Stimulated activated naive CD8-positive, alpha-beta T cell treated with anti-CD3 and anti-CD28 coated beads, Interleukin-15, amount 100 ng/mL, for 72 hours (primary cell): ENCODE measurements around the gene MINK1.

Experiments
- ATAC-seq: fragments of 150-1000 bp; cut with Tn5 transposase; 2 replicates; pipeline ENCODE4 v1.10.0; 2021; ENCODE audit warnings: mild to moderate bottlenecking, moderate library complexity
- DNase-seq, 2 donors: peaks; one replicate each; pipeline ENCODE4 v3.0.0; 2021 to 2022
- H3K27ac Mint-ChIP-seq, 2 donors: one replicate each; pipeline ENCODE4 v1.8.0; 2022; ENCODE audit warnings: mild to moderate bottlenecking in 2 of 2, mixed read lengths in 2 of 2, moderate library complexity in 2 of 2
- H3K27me3 Mint-ChIP-seq: one replicate; pipeline ENCODE4 v1.8.0; 2022; ENCODE audit warnings: mixed read lengths
- H3K4me1 Mint-ChIP-seq: one replicate; pipeline ENCODE4 v1.8.0; 2022; ENCODE audit warnings: mild to moderate bottlenecking, mixed read lengths
- H3K4me3 Mint-ChIP-seq, 2 donors: one replicate each; pipeline ENCODE4 v1.8.0; 2022; ENCODE audit warnings: mild to moderate bottlenecking in 2 of 2, mixed read lengths in 2 of 2, moderate library complexity in 1 of 2
- H3K9me3 Mint-ChIP-seq, 2 donors: one replicate each; pipeline ENCODE4 v1.8.0; 2022; ENCODE audit warnings: mixed read lengths in 2 of 2

Gene MINK1

DNA sequence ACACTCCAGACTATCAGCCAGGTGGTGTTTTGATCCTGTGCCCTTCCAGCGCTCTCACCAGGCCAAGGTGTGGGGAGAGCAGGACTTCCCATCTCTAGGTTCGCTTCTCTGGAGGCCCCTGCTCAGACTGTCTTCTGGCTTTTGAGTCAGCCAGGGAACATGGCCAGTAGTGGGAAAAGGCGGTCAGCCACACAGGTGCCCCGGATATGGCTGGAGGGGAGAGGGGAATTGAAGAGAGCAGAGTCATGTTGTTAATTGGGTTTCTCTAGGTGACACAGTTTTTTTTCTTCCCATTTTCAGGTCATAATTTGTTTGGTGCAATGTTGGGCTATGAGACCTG is 1.5 kb downstream of the MINK1 start:
- ATAC-seq (no peak), DNase-seq (no peak)
- peaks cover 44% of the 10 kb centered on the region for H3K4me1 Mint-ChIP-seq
- H3K27me3 Mint-ChIP-seq = no peaks in the 10 kb centered on the region
- no peak overlapping the region for H3K27ac Mint-ChIP-seq
- H3K4me3 Mint-ChIP-seq = peak overlapping the region; percentile 91 to 92
- H3K9me3 Mint-ChIP-seq = no peaks in the 10 kb centered on the region

DNA sequence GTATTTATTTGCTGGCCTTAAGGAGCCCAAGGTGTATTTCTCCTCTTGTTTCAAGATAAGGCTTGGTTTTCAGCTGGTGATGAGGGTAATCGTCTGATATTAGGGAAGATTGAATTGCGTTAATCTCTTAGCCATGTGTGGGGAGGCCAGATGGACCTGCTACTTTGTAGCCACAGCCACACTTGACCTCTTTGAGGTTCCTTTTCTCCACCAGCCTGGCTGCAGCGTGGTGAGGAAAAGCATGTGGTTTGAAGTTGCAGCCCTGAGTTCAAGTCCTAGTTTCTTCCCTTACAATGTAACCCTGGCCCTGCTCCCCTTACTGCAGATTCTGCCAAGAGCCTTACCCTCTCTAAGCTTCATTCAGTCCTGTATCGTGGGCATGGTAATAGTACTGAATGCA is 3.1 kb downstream of the MINK1 start:
- no peak overlapping the region for H3K4me3 Mint-ChIP-seq
- peaks cover 60% of the 10 kb centered on the region for H3K4me1 Mint-ChIP-seq
- no peak for DNase-seq
- H3K27me3 Mint-ChIP-seq = no peaks in the 10 kb centered on the region
- H3K9me3 Mint-ChIP-seq = no peaks in the 10 kb centered on the region
- no peak for ATAC-seq
- H3K27ac Mint-ChIP-seq = no peak overlapping the region

DNA sequence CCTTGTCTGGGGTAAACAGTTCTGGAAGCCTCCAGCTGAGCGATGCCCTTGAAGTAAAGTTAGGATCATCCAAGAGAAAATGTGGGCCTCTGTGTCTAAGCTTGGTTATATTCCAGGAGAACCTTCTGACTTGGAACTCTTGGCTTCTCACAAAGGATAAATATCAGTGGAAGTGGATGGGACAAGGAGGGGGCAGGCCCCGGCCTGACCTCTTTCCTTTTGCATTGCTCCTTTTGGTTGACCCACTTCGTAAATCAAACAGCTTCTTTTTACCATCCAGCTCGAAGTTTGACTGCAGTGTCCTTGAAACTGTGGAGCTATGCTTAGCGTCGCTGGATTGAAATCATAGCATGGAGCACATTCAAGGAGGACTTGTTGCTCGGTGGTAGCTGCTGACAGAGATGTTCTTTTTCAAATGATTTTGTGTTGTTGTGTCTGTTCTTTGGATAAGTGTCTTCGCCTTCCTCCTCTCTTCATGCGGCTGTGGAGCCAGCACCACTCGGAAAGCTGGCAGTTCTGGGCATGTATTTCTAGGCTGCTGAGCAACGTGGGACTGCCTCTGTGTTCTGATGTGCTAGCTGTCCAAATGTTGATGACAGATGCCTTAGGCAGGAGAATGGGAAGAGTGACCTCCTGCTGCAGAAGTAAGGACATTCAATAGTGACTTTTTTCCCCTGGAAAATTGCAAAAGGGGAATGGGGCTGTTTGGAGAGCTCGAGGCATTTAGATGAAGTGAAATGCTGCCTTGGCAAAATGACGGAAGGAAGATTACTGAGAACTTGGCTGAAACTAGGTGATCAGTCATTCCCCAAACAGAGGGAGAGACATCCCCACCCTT is 4.5 kb downstream of the MINK1 start:
- peaks cover 74% of the 10 kb centered on the region for H3K4me1 Mint-ChIP-seq
- no peak overlapping the region for H3K27ac Mint-ChIP-seq
- no peak overlapping the region for H3K4me3 Mint-ChIP-seq
- no peaks in the 10 kb centered on the region for H3K9me3 Mint-ChIP-seq
- ATAC-seq (no peak), DNase-seq (no peak)
- no peaks in the 10 kb centered on the region for H3K27me3 Mint-ChIP-seq

DNA sequence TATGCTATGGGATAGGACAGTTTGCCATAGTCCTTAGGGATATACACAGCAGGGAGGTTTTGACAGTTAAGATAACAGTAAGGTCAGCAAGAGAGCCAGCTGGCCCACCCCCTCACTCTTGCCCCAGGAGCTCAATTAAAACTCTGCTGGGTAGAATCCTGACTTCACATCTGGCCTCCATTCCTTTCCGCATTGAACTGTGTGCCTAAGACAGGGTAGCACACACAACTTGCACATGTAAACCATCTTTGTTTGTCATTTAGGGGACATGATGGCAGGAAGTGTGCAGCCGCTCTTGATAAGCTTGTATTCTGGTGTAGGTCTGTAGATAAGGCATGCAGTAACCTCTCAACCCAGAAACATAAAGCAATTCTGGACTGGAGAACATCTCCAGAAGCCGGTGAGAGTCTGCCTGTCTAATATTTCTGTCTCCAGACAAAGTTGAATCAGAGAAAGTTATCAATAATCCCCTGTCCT is 5.2 kb downstream of the MINK1 start:
- Mint-ChIP-seq H3K4me3 (no peak overlapping the region), H3K9me3 (no peaks in the 10 kb centered on the region), H3K27ac (no peak overlapping the region), H3K4me1 (peaks cover 78% of the 10 kb centered on the region), H3K27me3 (no peaks in the 10 kb centered on the region)
- no peak for DNase-seq
- no peak for ATAC-seq

DNA sequence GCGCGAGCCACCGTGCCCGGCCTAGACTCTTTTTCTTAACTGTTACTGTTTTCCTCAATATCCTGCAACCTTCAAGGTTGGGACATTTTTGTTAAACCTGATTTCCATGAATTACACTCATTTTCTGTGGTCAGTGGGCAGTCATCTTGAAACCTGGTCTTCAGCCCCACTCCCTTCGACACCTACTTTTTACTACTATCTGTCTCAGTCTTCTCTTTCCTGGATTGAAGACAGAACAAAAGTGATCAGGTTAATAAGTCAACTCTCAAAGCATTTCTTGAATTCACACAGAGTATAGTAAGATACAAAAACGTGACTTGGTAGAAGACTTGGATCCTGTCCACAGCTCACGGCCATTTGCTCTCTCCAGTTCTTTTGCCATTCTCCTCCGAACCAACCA is 6.1 kb downstream of the MINK1 start:
- no peak overlapping the region for H3K4me3 Mint-ChIP-seq
- H3K27ac Mint-ChIP-seq = no peak overlapping the region
- no peak for DNase-seq
- peaks cover 73% of the 10 kb centered on the region for H3K4me1 Mint-ChIP-seq
- no peaks in the 10 kb centered on the region for H3K9me3 Mint-ChIP-seq
- ATAC-seq = no peak
- H3K27me3 Mint-ChIP-seq = no peaks in the 10 kb centered on the region

DNA sequence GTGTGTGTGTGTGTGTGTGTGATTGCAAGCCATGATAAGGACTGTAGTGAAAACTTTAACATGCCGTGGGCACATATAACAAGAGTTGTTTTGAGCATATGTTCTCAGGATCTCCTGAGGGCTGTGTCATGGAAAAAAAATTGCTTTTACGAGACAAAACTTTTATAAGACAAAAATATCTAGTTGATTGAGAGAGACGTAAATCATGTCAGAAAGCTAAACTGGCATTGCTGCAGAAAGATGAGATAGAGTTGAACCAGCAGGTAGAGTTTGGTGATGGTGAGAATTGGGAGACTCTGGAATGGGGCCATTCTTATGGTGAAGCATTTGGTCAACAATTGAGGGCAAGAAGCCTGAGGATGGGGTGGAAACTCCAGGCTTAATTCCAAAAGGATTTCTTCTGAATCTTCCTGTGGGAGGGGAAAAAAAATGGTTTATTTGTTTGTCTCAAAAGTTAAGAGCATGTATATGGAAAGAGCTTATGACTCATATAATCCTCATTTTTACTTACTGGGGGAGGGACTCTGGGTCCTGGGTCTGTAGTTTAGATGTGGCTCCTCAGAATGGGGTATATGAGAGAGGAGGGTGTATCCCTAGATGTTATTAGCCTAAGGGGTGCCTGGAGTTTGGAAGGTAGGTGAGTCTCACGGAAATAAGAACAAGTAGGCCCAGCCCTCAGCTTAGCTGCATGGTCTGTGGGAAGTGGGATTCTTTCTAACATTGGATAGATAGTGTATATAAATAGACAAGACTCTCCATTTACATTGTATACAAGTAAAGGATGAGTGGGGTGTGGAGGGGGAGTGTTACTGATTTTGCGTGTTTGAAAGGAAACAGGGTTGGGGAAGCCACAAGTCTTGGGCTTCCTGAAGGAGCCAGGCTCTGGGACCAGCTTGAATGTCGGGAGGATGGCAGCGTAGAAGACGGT is 7.1 kb downstream of the MINK1 start:
- Mint-ChIP-seq H3K27me3 (no peaks in the 10 kb centered on the region), H3K4me3 (peak overlapping the region; percentile 57 to 60), H3K9me3 (no peaks in the 10 kb centered on the region), H3K4me1 (peaks cover 63% of the 10 kb centered on the region), H3K27ac (peak overlapping the region in 1 of 2 donors; percentile 84)
- no peak for DNase-seq
- ATAC-seq = peak; percentile 22

DNA sequence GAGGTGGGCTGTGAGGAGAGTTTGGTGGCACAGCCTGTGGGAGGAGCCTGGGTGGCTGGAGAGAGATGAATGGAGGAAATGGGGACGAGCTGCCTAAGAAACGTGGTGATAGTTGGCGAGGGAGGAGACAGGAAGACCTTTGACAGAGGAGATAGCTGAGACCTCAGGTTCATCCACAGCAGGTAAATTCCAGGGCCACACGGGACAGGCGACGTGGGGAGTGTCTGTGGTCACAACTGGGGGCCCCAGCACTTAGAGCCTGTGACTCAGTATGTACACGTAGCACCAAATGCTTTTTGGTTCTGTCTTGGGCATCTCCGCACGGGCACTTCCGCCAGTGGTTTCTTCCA is 7.7 kb downstream of the MINK1 start:
- Mint-ChIP-seq H3K9me3 (no peaks in the 10 kb centered on the region), H3K4me3 (peak overlapping the region; percentile 57 to 60)

DNA sequence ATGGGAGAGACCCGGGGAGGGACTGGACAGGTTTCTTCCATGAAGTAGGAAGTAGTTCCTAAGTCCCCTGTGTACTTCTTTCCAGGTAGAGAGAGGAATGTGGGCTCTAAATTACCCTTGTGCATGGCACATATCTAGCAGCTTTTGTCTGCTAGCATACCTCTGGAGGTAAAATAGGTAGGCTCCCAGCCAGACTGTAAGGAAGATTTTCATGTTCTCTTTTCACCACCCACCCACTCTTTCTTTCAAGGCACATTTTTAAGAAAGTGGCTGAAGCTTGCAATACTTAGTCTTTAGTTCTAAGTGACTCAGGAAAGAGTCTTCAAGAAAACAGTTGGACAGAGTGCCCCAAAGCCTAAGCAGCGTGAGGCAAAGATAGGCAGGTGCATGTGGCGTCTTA is 9.2 kb downstream of the MINK1 start:
- no peaks in the 10 kb centered on the region for H3K27me3 Mint-ChIP-seq
- no peak for DNase-seq
- peaks cover 49% of the 10 kb centered on the region for H3K4me1 Mint-ChIP-seq
- no peak for ATAC-seq
- H3K27ac Mint-ChIP-seq = no peak overlapping the region
- H3K4me3 Mint-ChIP-seq = no peak overlapping the region
- no peaks in the 10 kb centered on the region for H3K9me3 Mint-ChIP-seq

More for the DNA sequence above, 7.7 kb downstream of the MINK1 start:
- H3K27ac Mint-ChIP-seq = peak overlapping the region; percentile 4 to 84
- peaks cover 57% of the 10 kb centered on the region for H3K4me1 Mint-ChIP-seq
- peak; percentile 26 to 61 for DNase-seq
- no peaks in the 10 kb centered on the region for H3K27me3 Mint-ChIP-seq
- ATAC-seq = peak; percentile 98

DNA sequence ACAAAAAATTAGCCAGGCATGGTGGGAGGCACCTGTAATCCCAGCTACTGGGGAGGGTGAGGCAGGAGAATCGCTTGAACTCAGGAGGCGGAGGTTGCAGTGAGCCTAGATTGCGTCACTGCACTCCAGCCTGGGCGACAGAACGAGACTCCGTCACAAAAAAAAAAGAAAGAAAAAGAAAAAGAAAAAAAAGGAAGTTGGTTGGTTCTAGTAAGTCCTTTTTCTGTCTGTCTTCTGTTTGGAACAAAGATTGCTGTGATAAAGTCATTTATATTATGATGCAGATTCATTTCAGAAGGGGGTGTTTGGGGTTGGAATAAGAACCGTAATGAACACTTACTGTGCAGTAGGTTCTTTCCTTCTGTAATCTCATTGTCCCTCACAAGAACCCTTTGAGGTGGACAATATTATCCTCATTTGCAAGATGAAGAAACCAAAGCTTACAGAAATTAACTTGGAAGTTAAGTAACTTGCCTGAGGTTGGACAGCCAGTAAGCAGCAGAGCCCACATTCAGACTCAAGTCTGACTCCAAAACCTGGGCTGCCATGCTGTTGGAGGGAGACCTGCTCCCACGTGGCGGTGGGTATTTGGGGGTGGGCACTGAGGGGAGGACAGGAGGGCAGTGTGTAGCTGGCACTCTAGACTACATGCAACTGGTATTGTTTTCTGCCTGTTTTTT is 10.3 kb downstream of the MINK1 start:
- no peak for ATAC-seq
- H3K27ac Mint-ChIP-seq = no peak overlapping the region
- peaks cover 42% of the 10 kb centered on the region for H3K4me1 Mint-ChIP-seq
- H3K9me3 Mint-ChIP-seq = no peaks in the 10 kb centered on the region
- no peak overlapping the region for H3K4me3 Mint-ChIP-seq
- DNase-seq = no peak
- H3K27me3 Mint-ChIP-seq = no peaks in the 10 kb centered on the region

DNA sequence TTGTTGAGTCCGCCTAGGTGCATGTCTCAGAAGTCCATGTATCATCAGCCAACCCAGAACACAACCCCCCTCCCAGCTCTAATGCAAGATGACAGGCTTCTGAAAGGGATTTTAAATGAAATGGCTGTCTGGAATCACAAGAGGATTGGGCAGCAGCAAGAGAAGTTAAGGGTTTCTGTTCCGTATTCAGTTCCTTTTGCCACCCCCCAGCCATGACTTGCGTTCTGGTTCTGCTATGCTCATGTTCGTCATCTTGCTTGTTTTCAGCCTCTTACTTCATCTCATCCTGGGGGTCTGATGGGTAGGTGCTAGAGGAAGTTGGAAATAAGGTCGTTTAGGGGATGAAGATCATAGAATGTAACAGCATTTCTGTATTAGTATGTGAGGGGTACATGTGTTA is 12.0 kb downstream of the MINK1 start:
- DNase-seq (no peak), ATAC-seq (no peak)
- no peaks in the 10 kb centered on the region for H3K9me3 Mint-ChIP-seq
- no peak overlapping the region for H3K27ac Mint-ChIP-seq
- no peak overlapping the region for H3K4me3 Mint-ChIP-seq
- H3K4me1 Mint-ChIP-seq = peaks cover 36% of the 10 kb centered on the region
- no peaks in the 10 kb centered on the region for H3K27me3 Mint-ChIP-seq

DNA sequence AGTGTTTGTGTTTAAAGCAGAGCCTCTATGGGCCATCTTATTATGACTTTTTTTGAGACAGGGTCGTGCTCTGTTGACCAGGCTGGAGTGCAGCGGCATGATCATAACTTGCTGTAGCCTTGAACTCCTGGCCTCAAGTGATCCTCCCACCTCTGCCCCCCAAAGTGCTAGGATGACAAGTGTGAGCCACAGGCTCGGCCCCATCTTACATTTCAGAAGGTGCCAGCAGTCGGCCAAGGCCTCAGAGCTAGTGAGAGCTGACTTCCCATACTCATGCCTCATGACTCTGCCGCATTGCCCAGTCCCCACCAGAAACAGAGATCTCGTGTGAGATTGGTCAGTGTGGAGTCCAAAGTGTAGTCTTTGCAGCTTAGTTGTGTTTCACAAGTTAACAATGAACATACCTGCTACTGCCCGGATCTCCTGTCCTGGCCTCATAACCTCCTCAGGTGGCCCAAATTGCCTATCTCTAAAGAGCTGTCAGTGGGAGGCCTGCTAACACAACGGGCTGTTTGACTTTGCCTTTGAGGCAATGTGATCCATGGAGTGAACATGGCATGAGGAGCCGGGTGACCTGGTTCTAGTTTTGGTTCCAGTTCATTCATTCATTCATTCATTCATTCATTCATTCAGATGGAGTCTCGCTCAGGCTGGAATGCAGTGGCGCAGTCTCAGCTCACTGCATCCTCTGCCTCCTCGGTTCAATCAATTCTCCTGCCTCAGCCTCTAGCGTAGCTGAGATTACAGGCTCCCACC is 13.7 kb downstream of the MINK1 start:
- H3K27ac Mint-ChIP-seq = no peak overlapping the region
- H3K9me3 Mint-ChIP-seq = no peaks in the 10 kb centered on the region
- ATAC-seq (no peak), DNase-seq (no peak)
- peaks cover 6% of the 10 kb centered on the region for H3K27me3 Mint-ChIP-seq
- peaks cover 30% of the 10 kb centered on the region for H3K4me1 Mint-ChIP-seq
- no peak overlapping the region for H3K4me3 Mint-ChIP-seq

DNA sequence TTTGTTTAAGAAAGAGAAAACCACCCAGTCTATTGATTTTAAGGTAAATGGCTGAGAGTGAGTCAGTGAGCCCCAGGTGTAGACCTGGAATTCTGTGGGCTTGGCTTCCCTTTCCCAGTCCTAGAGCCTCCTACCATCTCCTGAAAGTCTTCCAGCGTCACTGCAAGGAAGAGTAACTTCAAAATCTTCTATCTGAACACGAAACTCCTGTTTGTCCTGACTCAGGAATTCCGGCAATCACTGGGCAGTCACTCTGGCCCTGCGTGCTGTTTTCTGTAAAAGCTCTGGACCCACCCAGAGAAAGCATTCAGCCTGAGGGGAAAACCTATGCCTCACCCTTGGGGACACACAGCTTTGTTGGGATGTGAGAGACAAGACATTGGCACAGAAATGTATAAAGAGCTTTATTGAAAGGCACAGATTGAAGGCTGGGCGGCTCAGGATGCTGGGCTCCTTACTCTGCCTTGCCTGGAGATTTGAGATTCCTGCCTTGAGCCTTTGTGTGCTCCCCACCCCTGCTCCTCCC is 15.9 kb downstream of the MINK1 start:
- H3K4me1 Mint-ChIP-seq = peaks cover 34% of the 10 kb centered on the region
- no peak overlapping the region for H3K27ac Mint-ChIP-seq
- peaks cover 6% of the 10 kb centered on the region for H3K27me3 Mint-ChIP-seq
- peaks cover 6 to 7% of the 10 kb centered on the region in 2 donors for H3K9me3 Mint-ChIP-seq
- no peak for DNase-seq
- no peak overlapping the region for H3K4me3 Mint-ChIP-seq
- ATAC-seq = no peak

DNA sequence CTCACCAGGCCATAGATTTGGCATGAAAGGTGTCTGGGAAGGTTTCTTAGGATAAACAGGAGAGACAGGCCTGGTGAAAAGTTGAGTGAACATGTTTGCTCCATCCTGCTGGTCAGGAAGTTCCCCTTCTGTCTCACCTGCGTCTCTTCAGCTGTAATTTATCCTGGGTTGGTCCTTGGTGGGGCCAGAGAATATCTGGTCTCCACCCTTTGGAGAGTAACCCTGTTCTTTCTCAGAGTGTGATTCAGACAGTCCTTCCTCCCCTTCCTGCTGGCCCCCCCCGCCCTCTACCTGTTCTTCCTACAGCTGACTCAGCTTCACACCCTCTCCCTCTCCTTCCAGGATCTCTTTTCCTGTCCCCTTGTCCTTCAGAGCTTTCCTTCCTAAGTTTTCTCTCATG is 17.1 kb downstream of the MINK1 start:
- Mint-ChIP-seq H3K27me3 (peaks cover 6% of the 10 kb centered on the region), H3K4me1 (peaks cover 40% of the 10 kb centered on the region), H3K27ac (no peak overlapping the region), H3K9me3 (peaks cover 6 to 7% of the 10 kb centered on the region in 2 donors), H3K4me3 (no peak overlapping the region)
- DNase-seq = no peak
- no peak for ATAC-seq

DNA sequence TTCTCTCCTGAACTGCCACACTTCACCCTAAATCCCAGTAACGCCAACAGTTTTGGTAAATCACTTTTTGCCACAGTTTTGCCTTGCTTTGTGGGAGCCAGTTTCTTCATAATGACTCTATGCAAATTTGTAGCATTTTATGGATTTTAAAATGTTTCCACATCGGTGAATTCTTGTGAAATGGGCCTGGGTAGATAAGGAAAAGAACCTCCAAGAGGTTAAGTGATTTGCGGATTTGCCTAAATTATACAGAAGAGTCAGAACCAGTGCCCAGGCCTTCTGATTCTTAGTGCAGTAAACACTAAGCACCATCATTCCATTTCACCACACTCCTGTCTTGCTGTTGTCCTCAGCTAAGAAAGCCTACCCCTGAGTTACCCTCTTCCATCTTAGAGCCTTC is 17.9 kb downstream of the MINK1 start:
- ATAC-seq (no peak), DNase-seq (no peak)
- Mint-ChIP-seq H3K4me1 (peaks cover 40% of the 10 kb centered on the region), H3K9me3 (peaks cover 6 to 7% of the 10 kb centered on the region in 2 donors), H3K27ac (no peak overlapping the region), H3K4me3 (no peak overlapping the region), H3K27me3 (peaks cover 6% of the 10 kb centered on the region)
